T-helper 1 cell treated with Interleukin-12 subunit alpha and Interleukin-12 subunit beta and Interleukin-4 antibody, amounts not matched to agents 30 μg/mL and 1 μg/mL, for 36 hours (primary cell): ENCODE results near the gene LRCH1.

Experiments used
- H3K27ac Mint-ChIP-seq: one replicate; pipeline ENCODE4 v1.8.0; 2021; ENCODE audit warnings: mild to moderate bottlenecking, mixed read lengths
- H3K27me3 Mint-ChIP-seq: one replicate; pipeline ENCODE4 v1.8.0; 2021; ENCODE audit warnings: low read depth, mixed read lengths
- H3K36me3 Mint-ChIP-seq: one replicate; pipeline ENCODE4 v1.8.0; 2021; ENCODE audit warnings: low read depth, mixed read lengths
- H3K4me1 Mint-ChIP-seq: one replicate; pipeline ENCODE4 v1.8.0; 2021; ENCODE audit warnings: low read depth, mixed read lengths
- H3K4me3 Mint-ChIP-seq: one replicate; pipeline ENCODE4 v1.8.0; 2021; ENCODE audit warnings: mild to moderate bottlenecking, moderate library complexity, mixed read lengths
- H3K9me3 Mint-ChIP-seq: one replicate; pipeline ENCODE4 v1.8.0; 2021; ENCODE audit warnings: mixed read lengths

The LRCH1 gene

GRCh38 chr13:46686171-46686570 lies 133.2 kb downstream of the LRCH1 start:
- no peaks in the 10 kb centered on the region for H3K9me3 Mint-ChIP-seq
- no peaks in the 10 kb centered on the region for H3K27me3 Mint-ChIP-seq
- peaks cover 21% of the 10 kb centered on the region for H3K36me3 Mint-ChIP-seq
- no peak overlapping the region for H3K4me3 Mint-ChIP-seq
- no peak overlapping the region for H3K27ac Mint-ChIP-seq
- H3K4me1 Mint-ChIP-seq: peaks cover 23% of the 10 kb centered on the region

- Mint-ChIP-seq H3K27me3 (no peaks in the 10 kb centered on the region), H3K4me3 (no peak overlapping the region), H3K27ac (no peak overlapping the region), H3K9me3 (no peaks in the 10 kb centered on the region), H3K36me3 (peaks cover 22% of the 10 kb centered on the region), H3K4me1 (peaks cover 23% of the 10 kb centered on the region)
Observed at GRCh38 chr13:46687810-46688209, 134.8 kb downstream of the LRCH1 start.

- H3K36me3 Mint-ChIP-seq: peaks cover 22% of the 10 kb centered on the region
- H3K27me3 Mint-ChIP-seq: no peaks in the 10 kb centered on the region
- no peaks in the 10 kb centered on the region for H3K9me3 Mint-ChIP-seq
- peaks cover 23% of the 10 kb centered on the region for H3K4me1 Mint-ChIP-seq
- no peak overlapping the region for H3K27ac Mint-ChIP-seq
- no peak overlapping the region for H3K4me3 Mint-ChIP-seq
Observed at GRCh38 chr13:46688306-46688705, 135.3 kb downstream of the LRCH1 start.

- Mint-ChIP-seq H3K9me3 (no peaks in the 10 kb centered on the region), H3K27ac (no peak overlapping the region), H3K4me3 (no peak overlapping the region), H3K27me3 (no peaks in the 10 kb centered on the region), H3K36me3 (peaks cover 44% of the 10 kb centered on the region), H3K4me1 (no peaks in the 10 kb centered on the region)
Observed at GRCh38 chr13:46698014-46698413, 145.0 kb downstream of the LRCH1 start.

- no peak overlapping the region for H3K27ac Mint-ChIP-seq
- H3K9me3 Mint-ChIP-seq: no peaks in the 10 kb centered on the region
- no peaks in the 10 kb centered on the region for H3K27me3 Mint-ChIP-seq
- H3K4me1 Mint-ChIP-seq: no peaks in the 10 kb centered on the region
- H3K36me3 Mint-ChIP-seq: peaks cover 42% of the 10 kb centered on the region
- H3K4me3 Mint-ChIP-seq: no peak overlapping the region
Observed at GRCh38 chr13:46698910-46699460, 146.0 kb downstream of the LRCH1 start.

- Mint-ChIP-seq H3K27me3 (no peaks in the 10 kb centered on the region), H3K4me3 (no peak overlapping the region), H3K4me1 (no peaks in the 10 kb centered on the region), H3K9me3 (no peaks in the 10 kb centered on the region), H3K27ac (no peak overlapping the region), H3K36me3 (peaks cover 33% of the 10 kb centered on the region)
Observed at GRCh38 chr13:46712524-46712923, 159.6 kb downstream of the LRCH1 start.

GRCh38 chr13:46715363-46715762 lies 162.4 kb downstream of the LRCH1 start:
- H3K36me3 Mint-ChIP-seq: peaks cover 21% of the 10 kb centered on the region

GRCh38 chr13:46716821-46717220 lies 163.9 kb downstream of the LRCH1 start:
- Mint-ChIP-seq H3K36me3 (peaks cover 22% of the 10 kb centered on the region), H3K9me3 (no peaks in the 10 kb centered on the region), H3K27me3 (no peaks in the 10 kb centered on the region), H3K4me3 (no peak overlapping the region), H3K4me1 (peaks cover 1% of the 10 kb centered on the region), H3K27ac (no peak overlapping the region)

More at GRCh38 chr13:46715363-46715762, 162.4 kb downstream of the LRCH1 start:
- Mint-ChIP-seq H3K9me3 (no peaks in the 10 kb centered on the region), H3K27ac (no peak overlapping the region), H3K27me3 (no peaks in the 10 kb centered on the region), H3K4me3 (no peak overlapping the region), H3K4me1 (peaks cover 1% of the 10 kb centered on the region)

- Mint-ChIP-seq H3K9me3 (no peaks in the 10 kb centered on the region), H3K4me3 (no peak overlapping the region), H3K36me3 (peaks cover 19% of the 10 kb centered on the region), H3K27ac (no peak overlapping the region), H3K4me1 (peaks cover 1% of the 10 kb centered on the region), H3K27me3 (no peaks in the 10 kb centered on the region)
Observed at GRCh38 chr13:46717275-46717674, 164.3 kb downstream of the LRCH1 start.

GRCh38 chr13:46717856-46718255 lies 164.9 kb downstream of the LRCH1 start:
- H3K4me3 Mint-ChIP-seq: no peak overlapping the region
- H3K4me1 Mint-ChIP-seq: peaks cover 1% of the 10 kb centered on the region
- no peak overlapping the region for H3K27ac Mint-ChIP-seq
- no peaks in the 10 kb centered on the region for H3K9me3 Mint-ChIP-seq
- H3K27me3 Mint-ChIP-seq: no peaks in the 10 kb centered on the region
- peaks cover 15% of the 10 kb centered on the region for H3K36me3 Mint-ChIP-seq

- no peaks in the 10 kb centered on the region for H3K27me3 Mint-ChIP-seq
- no peak overlapping the region for H3K4me3 Mint-ChIP-seq
Observed at GRCh38 chr13:46720189-46720588, 167.2 kb downstream of the LRCH1 start.

GRCh38 chr13:46721054-46721453 lies 168.1 kb downstream of the LRCH1 start:
- no peaks in the 10 kb centered on the region for H3K9me3 Mint-ChIP-seq
- H3K36me3 Mint-ChIP-seq: peaks cover 23% of the 10 kb centered on the region
- no peaks in the 10 kb centered on the region for H3K27me3 Mint-ChIP-seq
- peaks cover 3% of the 10 kb centered on the region for H3K4me1 Mint-ChIP-seq
- no peak overlapping the region for H3K4me3 Mint-ChIP-seq
- H3K27ac Mint-ChIP-seq: no peak overlapping the region

More at GRCh38 chr13:46720189-46720588, 167.2 kb downstream of the LRCH1 start:
- peaks cover 20% of the 10 kb centered on the region for H3K36me3 Mint-ChIP-seq
- H3K4me1 Mint-ChIP-seq: peaks cover 1% of the 10 kb centered on the region
- H3K27ac Mint-ChIP-seq: no peak overlapping the region
- H3K9me3 Mint-ChIP-seq: no peaks in the 10 kb centered on the region

- peaks cover 44% of the 10 kb centered on the region for H3K36me3 Mint-ChIP-seq
- no peak overlapping the region for H3K27ac Mint-ChIP-seq
- H3K9me3 Mint-ChIP-seq: no peaks in the 10 kb centered on the region
- H3K4me3 Mint-ChIP-seq: no peak overlapping the region
- peaks cover 10% of the 10 kb centered on the region for H3K4me1 Mint-ChIP-seq
- no peaks in the 10 kb centered on the region for H3K27me3 Mint-ChIP-seq
Observed at GRCh38 chr13:46726347-46726746, 173.4 kb downstream of the LRCH1 start.

- H3K4me1 Mint-ChIP-seq: peaks cover 10% of the 10 kb centered on the region
- H3K36me3 Mint-ChIP-seq: peaks cover 49% of the 10 kb centered on the region
- no peak overlapping the region for H3K4me3 Mint-ChIP-seq
- H3K27me3 Mint-ChIP-seq: no peaks in the 10 kb centered on the region
- H3K9me3 Mint-ChIP-seq: no peaks in the 10 kb centered on the region
- no peak overlapping the region for H3K27ac Mint-ChIP-seq
Observed at GRCh38 chr13:46728777-46729176, 175.8 kb downstream of the LRCH1 start.

GRCh38 chr13:46731535-46731934 lies 178.6 kb downstream of the LRCH1 start:
- Mint-ChIP-seq H3K4me1 (peaks cover 6% of the 10 kb centered on the region), H3K9me3 (no peaks in the 10 kb centered on the region), H3K27ac (no peak overlapping the region), H3K36me3 (peaks cover 31% of the 10 kb centered on the region), H3K27me3 (no peaks in the 10 kb centered on the region), H3K4me3 (no peak overlapping the region)

- Mint-ChIP-seq H3K27me3 (no peaks in the 10 kb centered on the region), H3K36me3 (peaks cover 13% of the 10 kb centered on the region), H3K4me3 (no peak overlapping the region), H3K27ac (no peak overlapping the region), H3K9me3 (no peaks in the 10 kb centered on the region), H3K4me1 (peaks cover 2% of the 10 kb centered on the region)
Observed at GRCh38 chr13:46735425-46735824, 182.5 kb downstream of the LRCH1 start.
